Cardiac fibroblast (primary cell): ENCODE data around the gene KCNJ16.

Experiments used
- DNase-seq, 2 donors: peaks; one replicate each; pipeline versions ENCODE4 v3.0.0 to v3.0.0-alpha.2; 2010; ENCODE audit warnings: low read depth in 2 of 2
- H3K4me3 ChIP-seq, 2 donors: replicated peaks in 1 of 2; 1 replicate in 1 of 2; 2 replicates in 1 of 2; pipeline ENCODE4 v1.5.1; 2011; ENCODE audit warnings: low read depth in 2 of 2, low read length in 2 of 2, mild to moderate bottlenecking in 2 of 2, moderate library complexity in 1 of 2
- CTCF ChIP-seq: IDR thresholded peaks from one replicate; pipeline ENCODE4 v1.5.1; 2011; ENCODE audit warnings: low read depth, mild to moderate bottlenecking, low read length, inconsistent platforms

KCNJ16 gene

DNA sequence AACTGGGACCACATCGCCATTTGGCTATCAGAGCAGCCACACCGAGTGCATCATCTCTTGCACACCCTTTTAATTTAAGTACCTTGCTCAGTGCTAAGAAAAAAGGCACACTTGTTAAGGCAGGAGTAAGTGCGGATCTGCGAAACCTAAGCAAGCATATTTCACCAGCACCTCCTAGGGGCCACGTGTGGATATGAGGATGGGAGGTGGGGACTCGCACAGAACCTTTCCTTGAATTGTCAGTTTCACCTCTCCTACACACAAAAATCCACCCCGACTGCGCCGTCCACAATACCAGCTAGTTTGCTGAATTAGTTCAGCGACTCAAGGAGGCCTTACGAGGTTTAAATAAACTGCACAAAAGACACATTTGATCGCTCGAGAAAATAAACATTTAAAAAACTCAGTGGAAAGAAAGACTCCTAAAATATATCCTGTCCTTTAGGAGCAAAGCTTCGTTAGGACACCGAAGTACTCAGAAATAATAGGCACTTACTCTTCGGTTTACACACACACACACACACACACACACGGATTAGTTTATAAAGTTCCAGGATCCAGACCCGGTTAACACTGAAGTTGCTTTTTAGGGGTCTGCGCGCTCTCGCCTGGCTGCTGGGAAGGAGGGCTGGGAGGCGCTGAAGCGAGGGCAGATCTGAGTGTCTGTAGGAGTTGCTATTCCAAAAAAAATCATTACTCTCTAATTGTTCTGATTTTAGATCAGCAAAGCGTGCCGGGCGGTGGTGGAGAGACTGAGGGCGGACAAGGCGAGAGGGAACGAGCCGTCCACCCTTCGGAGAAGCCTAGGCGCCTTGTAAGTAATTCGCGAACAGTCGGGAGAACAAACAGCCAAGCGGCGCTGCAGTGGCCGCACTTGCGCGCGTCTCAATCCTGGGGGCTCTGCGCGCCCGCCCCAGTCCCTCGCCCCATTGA lies 93.3 kb downstream of the KCNJ16 start:
- H3K4me3 ChIP-seq, result peak overlapping the region; percentile 43 to 70
- peak; percentile 73 for TF ChIP-seq CTCF
- DNase-seq, result peak; percentile 55 to 86

GRCh38 chr17:70168977-70169708 lies 94.1 kb downstream of the KCNJ16 start, which contains the start of gene KCNJ2:
Gene KCNJ2, plus strand, starts transcription at chr17:70169532. Its CDS starts 5,508 bp downstream, at chr17:70175040.
- peak; percentile 55 to 77 for DNase-seq
- peak within 1 kb of the TSS; percentile 43 to 70 for H3K4me3 ChIP-seq
- no peak for TF ChIP-seq CTCF

DNA sequence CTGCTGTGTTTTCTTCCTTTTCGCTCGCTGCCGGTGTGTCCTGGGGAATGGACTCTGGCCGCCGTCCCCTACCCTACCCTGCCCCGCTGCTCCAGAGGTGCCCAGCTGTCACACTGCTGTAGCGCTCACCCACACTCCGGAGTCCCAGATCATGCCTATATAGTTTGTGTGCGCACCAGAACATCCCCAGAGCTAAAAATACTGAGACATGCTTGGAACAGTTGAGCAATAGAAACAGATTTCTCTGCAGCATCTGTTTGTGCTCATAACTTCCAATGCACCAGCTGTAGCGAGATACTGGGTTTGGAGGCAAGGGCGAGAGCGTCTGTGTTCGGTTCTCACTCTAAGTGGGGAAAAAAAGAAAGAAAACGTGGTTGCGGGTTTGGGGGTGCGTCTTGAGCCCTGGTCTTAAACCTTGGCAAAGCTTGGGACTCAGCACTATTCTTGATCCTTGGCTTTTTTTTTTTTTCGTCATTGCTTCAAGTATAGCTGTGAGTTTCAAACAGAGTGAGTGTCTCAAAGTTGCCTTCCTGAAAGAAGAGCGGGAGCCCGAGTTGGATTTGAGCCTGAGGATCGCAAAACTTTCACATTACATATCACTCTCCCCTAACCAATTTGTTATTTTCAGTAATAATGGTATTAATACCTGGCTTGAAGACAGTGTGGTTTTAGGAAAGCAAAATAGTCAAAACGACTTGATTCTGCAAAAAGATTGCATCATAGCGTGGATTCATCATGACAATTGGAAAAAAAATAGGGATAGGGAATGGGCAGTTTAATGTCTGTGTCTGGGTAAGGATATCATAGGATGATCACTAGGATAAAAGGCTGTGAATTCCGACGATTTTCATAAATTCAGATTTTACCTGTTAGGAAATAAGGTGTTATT lies 94.9 kb downstream of the KCNJ16 start:
- no peak for TF ChIP-seq CTCF
- H3K4me3 ChIP-seq, result peak overlapping the region; percentile 36 to 70
- DNase-seq, result peak; percentile 17 to 68

DNA sequence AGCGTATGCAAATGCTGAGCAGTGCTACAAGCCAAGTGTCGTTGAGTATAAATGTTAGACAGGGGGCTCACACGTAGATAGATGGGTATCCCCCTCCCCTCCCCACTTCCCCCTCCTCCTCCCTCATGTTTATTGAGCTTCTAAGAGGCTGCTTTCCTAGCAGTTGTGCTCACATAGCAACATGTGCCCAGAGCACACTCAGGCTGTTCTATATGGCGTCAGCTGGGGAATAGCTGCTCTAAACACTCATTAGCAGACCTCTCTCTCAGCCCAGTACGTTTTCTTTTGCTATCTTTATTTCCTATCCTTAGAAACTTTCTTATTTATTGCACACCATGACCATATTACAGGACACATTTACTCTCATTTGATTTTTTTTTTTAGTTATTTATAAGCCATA lies 96.1 kb downstream of the KCNJ16 start:
- no peak for TF ChIP-seq CTCF
- DNase-seq, result no peak
- H3K4me3 ChIP-seq, result peak overlapping the region in 1 of 2 donors; percentile 1

- TF ChIP-seq CTCF, result no peak
- H3K4me3 ChIP-seq, result no peak overlapping the region
- peak in 1 of 2 donors; percentile 28 for DNase-seq
Measured at GRCh38 chr17:70172449-70172848, 97.4 kb downstream of the KCNJ16 start.

GRCh38 chr17:70172923-70173322 lies 97.9 kb downstream of the KCNJ16 start:
- H3K4me3 ChIP-seq, result no peak overlapping the region
- peak; percentile 1 to 54 for DNase-seq
- TF ChIP-seq CTCF, result no peak
